ENCODE results near the gene TMEM14C.
"Not testable (repeated sequence)": the region's sequence is repeated elsewhere in the genome, so short reads cannot be mapped to it uniquely, and the experiment has no call there.

The TMEM14C gene

GRCh38 chr6:10733863-10734262 lies 11.0 kb downstream of the TMEM14C start:
- peak overlapping the region; percentile 84 for H3K4me2 ChIP-seq (ENCODE audit: low read depth, low read length, poor library complexity, severe bottlenecking)
- no peaks in the 10 kb centered on the region for H3K9me3 ChIP-seq (ENCODE audit: insufficient read depth, low read depth, low read length)
- H3K27me3 ChIP-seq (ENCODE audit: insufficient read depth, low read length, poor library complexity, severe bottlenecking): no peaks in the 10 kb centered on the region
- H3K9me2 ChIP-seq (replicated peaks; ENCODE audit: low read depth, low read length): no peaks in the 10 kb centered on the region
- no peaks in the 10 kb centered on the region for H3K36me3 ChIP-seq (ENCODE audit: insufficient read depth, low read length)
- H4K20me1 ChIP-seq (ENCODE audit: insufficient read depth, low read length, poor library complexity, severe bottlenecking): no peaks in the 10 kb centered on the region
- H3F3A ChIP-seq (ENCODE audit: low read depth): peaks cover 11% of the 10 kb centered on the region; the same call in 1 of the 2 replicates
- no peak for TF ChIP-seq CTCF (conservative IDR thresholded peaks at IDR 0.05; ENCODE audit: low read length)
- TF ChIP-seq EZH2phosphoT487 (IDR thresholded peaks at IDR 0.05; ENCODE audit: borderline replicate concordance): no peak
- no peaks in the 10 kb centered on the region for H3K79me2 ChIP-seq (ENCODE audit: insufficient read depth, low read length)
- H3K9ac ChIP-seq (ENCODE audit: low read depth, low read length, poor library complexity, severe bottlenecking): no peak overlapping the region
- peak overlapping the region; percentile 67 for H3K4me3 ChIP-seq (ENCODE audit: low read length, poor library complexity, severe bottlenecking)
- peaks cover 17% of the 10 kb centered on the region for H3K4me1 ChIP-seq (ENCODE audit: insufficient read depth, low read length, poor library complexity, severe bottlenecking)
- H2AFZ ChIP-seq (ENCODE audit: low read length): peak overlapping the region; percentile 20; the same call in 1 of the 2 replicates

DNA sequence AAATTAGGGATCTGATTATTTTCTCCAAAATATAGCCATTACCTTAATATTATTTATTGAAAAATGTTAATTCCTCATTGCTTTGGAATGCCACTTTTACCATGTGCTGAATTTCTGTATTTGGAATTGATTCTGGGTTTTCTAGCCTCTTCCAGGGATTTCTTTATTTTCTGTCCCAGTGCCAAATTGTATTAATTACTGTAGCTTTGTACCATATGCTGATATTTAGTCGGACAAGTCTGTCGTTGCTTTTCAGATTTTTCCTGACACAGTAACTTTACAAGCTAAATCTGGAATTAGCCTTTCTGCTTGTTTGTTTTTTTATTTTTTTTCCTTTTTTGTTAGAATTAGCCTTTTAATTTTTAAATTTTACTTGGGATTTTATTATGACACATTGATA lies 13.9 kb downstream of the TMEM14C start:
- Histone ChIP-seq H3K4me2 (ENCODE audit: low read depth, low read length, poor library complexity, severe bottlenecking) (no peak overlapping the region), H3K9me3 (ENCODE audit: insufficient read depth, low read depth, low read length) (no peaks in the 10 kb centered on the region), H4K20me1 (ENCODE audit: insufficient read depth, low read length, poor library complexity, severe bottlenecking) (no peaks in the 10 kb centered on the region), H3K4me3 (ENCODE audit: low read length, poor library complexity, severe bottlenecking) (no peak overlapping the region), H3K36me3 (ENCODE audit: insufficient read depth, low read length) (no peaks in the 10 kb centered on the region), H2AFZ (ENCODE audit: low read length) (no peak overlapping the region), H3K4me1 (ENCODE audit: insufficient read depth, low read length, poor library complexity, severe bottlenecking) (peaks cover 17% of the 10 kb centered on the region), H3F3A (ENCODE audit: low read depth) (peaks cover 11% of the 10 kb centered on the region; the same call in 1 of the 2 replicates), H3K9ac (ENCODE audit: low read depth, low read length, poor library complexity, severe bottlenecking) (no peak overlapping the region), H3K27me3 (ENCODE audit: insufficient read depth, low read length, poor library complexity, severe bottlenecking) (no peaks in the 10 kb centered on the region), H3K9me2 (replicated peaks; ENCODE audit: low read depth, low read length) (no peaks in the 10 kb centered on the region), H3K79me2 (ENCODE audit: insufficient read depth, low read length) (no peaks in the 10 kb centered on the region)
- no peak for TF ChIP-seq CTCF (conservative IDR thresholded peaks at IDR 0.05; ENCODE audit: low read length)
- no peak for TF ChIP-seq EZH2phosphoT487 (IDR thresholded peaks at IDR 0.05; ENCODE audit: borderline replicate concordance)

GRCh38 chr6:10740061-10740460 lies 17.2 kb downstream of the TMEM14C start:
- no peaks in the 10 kb centered on the region for H3K79me2 ChIP-seq (ENCODE audit: insufficient read depth, low read length)
- TF ChIP-seq CTCF (conservative IDR thresholded peaks at IDR 0.05; ENCODE audit: low read length) (no peak), EZH2phosphoT487 (IDR thresholded peaks at IDR 0.05; ENCODE audit: borderline replicate concordance) (no peak)
- no peak overlapping the region for H3K9ac ChIP-seq (ENCODE audit: low read depth, low read length, poor library complexity, severe bottlenecking)
- H3K4me2 ChIP-seq (ENCODE audit: low read depth, low read length, poor library complexity, severe bottlenecking): no peak overlapping the region
- H2AFZ ChIP-seq (ENCODE audit: low read length): no peak overlapping the region
- no peaks in the 10 kb centered on the region for H3K27me3 ChIP-seq (ENCODE audit: insufficient read depth, low read length, poor library complexity, severe bottlenecking)
- no peaks in the 10 kb centered on the region for H4K20me1 ChIP-seq (ENCODE audit: insufficient read depth, low read length, poor library complexity, severe bottlenecking)
- no peaks in the 10 kb centered on the region for H3K9me2 ChIP-seq (replicated peaks; ENCODE audit: low read depth, low read length)
- H3F3A ChIP-seq (ENCODE audit: low read depth): no peaks in the 10 kb centered on the region
- no peaks in the 10 kb centered on the region for H3K9me3 ChIP-seq (ENCODE audit: insufficient read depth, low read depth, low read length)
- H3K4me1 ChIP-seq (ENCODE audit: insufficient read depth, low read length, poor library complexity, severe bottlenecking): no peaks in the 10 kb centered on the region
- H3K36me3 ChIP-seq (ENCODE audit: insufficient read depth, low read length): no peaks in the 10 kb centered on the region
- no peak overlapping the region for H3K4me3 ChIP-seq (ENCODE audit: low read length, poor library complexity, severe bottlenecking)

- H3K9me2 ChIP-seq (replicated peaks; ENCODE audit: low read depth, low read length); H2AFZ ChIP-seq (ENCODE audit: low read length); H3K79me2 ChIP-seq (ENCODE audit: insufficient read depth, low read length); H3K4me3 ChIP-seq (ENCODE audit: low read length, poor library complexity, severe bottlenecking); H4K20me1 ChIP-seq (ENCODE audit: insufficient read depth, low read length, poor library complexity, severe bottlenecking); H3F3A ChIP-seq (ENCODE audit: low read depth); H3K36me3 ChIP-seq (ENCODE audit: insufficient read depth, low read length); H3K4me2 ChIP-seq (ENCODE audit: low read depth, low read length, poor library complexity, severe bottlenecking); H3K27me3 ChIP-seq (ENCODE audit: insufficient read depth, low read length, poor library complexity, severe bottlenecking); H3K4me1 ChIP-seq (ENCODE audit: insufficient read depth, low read length, poor library complexity, severe bottlenecking); H3K9me3 ChIP-seq (ENCODE audit: insufficient read depth, low read depth, low read length); H3K9ac ChIP-seq (ENCODE audit: low read depth, low read length, poor library complexity, severe bottlenecking): not testable (repeated sequence)
Measured at GRCh38 chr6:10741643-10742042, 18.8 kb downstream of the TMEM14C start.

Data from Loucy (cell line).